Keratinocyte (primary cell): Measurements from ENCODE around the gene LRBA. TPM values are rescaled to one million over a fixed set of nuclear protein-coding genes. Genes with fewer than 3 reads are reported as not detected.

Experiments
- DNase-seq: peaks from one replicate; pipeline ENCODE4 v3.0.0-alpha.2; 2011; ENCODE audit warnings: low read depth, missing footprints, low spot score
- FAIRE-seq: peaks from 2 replicates; lab custom pipeline; 2011; peaks lifted over from hg19 to GRCh38; lab: Jason Lieb, UNC
- H2AFZ ChIP-seq: 2 replicates; pipeline ENCODE4 v1.6.0; 2012; ENCODE audit warnings: low read length, control low read depth, inconsistent platforms; ENCODE audit not compliant: control insufficient read depth
- H3K27ac ChIP-seq: 2 replicates; pipeline ENCODE4 v1.5.1; 2011; ENCODE audit warnings: low read length; ENCODE audit not compliant: control insufficient read depth, insufficient read depth
- H3K27me3 ChIP-seq: 3 replicates; pipeline ENCODE4 v1.6.0; 2011; ENCODE audit warnings: low read length; ENCODE audit not compliant: control insufficient read depth, insufficient read depth; ENCODE audit errors: extremely low read depth
- H3K36me3 ChIP-seq, 2 experiments: 2 replicates in 1 of 2; 3 replicates in 1 of 2; pipeline ENCODE4 v1.5.1; 2011; ENCODE audit warnings: low read length in 2 of 2, mild to moderate bottlenecking in 1 of 2; ENCODE audit not compliant: control insufficient read depth in 2 of 2, insufficient read depth in 2 of 2; ENCODE audit errors: extremely low read depth in 1 of 2
- H3K4me1 ChIP-seq: 3 replicates; pipeline ENCODE4 v1.5.1; 2011; ENCODE audit warnings: low read length; ENCODE audit not compliant: control insufficient read depth, insufficient read depth; ENCODE audit errors: extremely low read depth
- H3K4me2 ChIP-seq: 3 replicates; pipeline ENCODE4 v1.6.0; 2011; ENCODE audit warnings: low read depth, low read length; ENCODE audit not compliant: control insufficient read depth, insufficient read depth; ENCODE audit errors: extremely low read depth
- H3K4me3 ChIP-seq, 3 experiments: fragments of 200-600 bp in 1 of 3; sonication (generic) in 1 of 3; 2 replicates in 2 of 3; 3 replicates in 1 of 3; pipeline ENCODE4 v1.5.1; 2011 to 2016; ENCODE audit warnings: low read length in 3 of 3, mild to moderate bottlenecking in 3 of 3, control low read depth in 2 of 3, inconsistent platforms in 1 of 3, low read depth in 1 of 3, mixed read lengths in 1 of 3, mixed run types in 1 of 3, moderate library complexity in 1 of 3; ENCODE audit not compliant: control insufficient read depth in 2 of 3, insufficient read depth in 2 of 3; ENCODE audit errors: extremely low read depth in 1 of 3
- H3K79me2 ChIP-seq: 2 replicates; pipeline ENCODE4 v1.6.0; 2012; ENCODE audit warnings: low read length; ENCODE audit not compliant: control insufficient read depth, insufficient read depth
- H3K9ac ChIP-seq: 3 replicates; pipeline ENCODE4 v1.6.0; 2011; ENCODE audit warnings: low read length; ENCODE audit not compliant: control insufficient read depth, insufficient read depth; ENCODE audit errors: extremely low read depth
- H3K9me1 ChIP-seq: 3 replicates; pipeline ENCODE4 v1.6.0; 2011; ENCODE audit warnings: low read length; ENCODE audit not compliant: control insufficient read depth, insufficient read depth; ENCODE audit errors: extremely low read depth
- H3K9me3 ChIP-seq: 2 replicates; pipeline ENCODE4 v1.5.1; 2012; ENCODE audit warnings: low read depth, low read length; ENCODE audit not compliant: control insufficient read depth
- H4K20me1 ChIP-seq: 3 replicates; pipeline ENCODE4 v1.6.0; 2011; ENCODE audit warnings: low read length; ENCODE audit not compliant: control insufficient read depth, insufficient read depth; ENCODE audit errors: extremely low read depth
- EZH2 ChIP-seq: IDR thresholded peaks from one replicate; pipeline ENCODE4 v1.6.1; 2012; ENCODE audit warnings: inconsistent platforms, mild to moderate bottlenecking, low read length, moderate library complexity
- dilution Hi-C: fragments of 300-500 bp; cut with MboI; formaldehyde crosslinking; loops from one replicate; pipeline ENCODE4 v1.7.0; 2020; ENCODE audit warnings: low sequenced_read_pairs; ENCODE audit not compliant: extremely low pct_ligation_motif_present
- polyA plus RNA-seq, 5 experiments: library from polyadenylated mRNA; depleted of rRNA in 3 of 5; stranded (reverse) in 3 of 5; stranded (forward) in 1 of 5; unstranded in 1 of 5; fragments of >200 nt; gene quantifications; 1 replicate in 1 of 5; 2 replicates in 3 of 5; 3 replicates in 1 of 5; pipeline versions ENCODE4 v1.2.1 to v1.2.3, GENCODE V29; 2011 to 2012; ENCODE audit warnings: missing spikeins in 2 of 5, low read depth in 1 of 5, low replicate concordance in 1 of 5
- TF ChIP-seq, protein P1 (sequence below), 3 experiments: IDR thresholded peaks in 1 of 3; conservative IDR thresholded peaks in 1 of 3; optimal IDR thresholded peaks in 1 of 3; 2 replicates in 2 of 3; 3 replicates in 1 of 3; pipeline versions ENCODE3 to v1.5.1; 2011; ENCODE audit warnings: low read length in 3 of 3, mild to moderate bottlenecking in 3 of 3, moderate library complexity in 2 of 3, control low read depth in 1 of 3, inconsistent platforms in 1 of 3; ENCODE audit not compliant: insufficient read depth in 2 of 3; ENCODE audit errors: extremely low read depth in 1 of 3

The LRBA gene
- polyA plus RNA-seq, 1 donor (not counting 4 experiments of a cell fraction or from before 2014, with no cell fraction given) = 35.6 TPM

GRCh38 chr4:150769248-150769647 is 245.8 kb downstream of the LRBA start:
- H3K9me3 ChIP-seq = no peaks in the 10 kb centered on the region
- no peaks in the 10 kb centered on the region for H3K36me3 ChIP-seq
- no peak overlapping the region for H3K4me3 ChIP-seq
- H3K27ac ChIP-seq = no peak overlapping the region
- DNase-seq = no peak
- no peaks in the 10 kb centered on the region for H3K79me2 ChIP-seq
- TF ChIP-seq, protein P1, sequence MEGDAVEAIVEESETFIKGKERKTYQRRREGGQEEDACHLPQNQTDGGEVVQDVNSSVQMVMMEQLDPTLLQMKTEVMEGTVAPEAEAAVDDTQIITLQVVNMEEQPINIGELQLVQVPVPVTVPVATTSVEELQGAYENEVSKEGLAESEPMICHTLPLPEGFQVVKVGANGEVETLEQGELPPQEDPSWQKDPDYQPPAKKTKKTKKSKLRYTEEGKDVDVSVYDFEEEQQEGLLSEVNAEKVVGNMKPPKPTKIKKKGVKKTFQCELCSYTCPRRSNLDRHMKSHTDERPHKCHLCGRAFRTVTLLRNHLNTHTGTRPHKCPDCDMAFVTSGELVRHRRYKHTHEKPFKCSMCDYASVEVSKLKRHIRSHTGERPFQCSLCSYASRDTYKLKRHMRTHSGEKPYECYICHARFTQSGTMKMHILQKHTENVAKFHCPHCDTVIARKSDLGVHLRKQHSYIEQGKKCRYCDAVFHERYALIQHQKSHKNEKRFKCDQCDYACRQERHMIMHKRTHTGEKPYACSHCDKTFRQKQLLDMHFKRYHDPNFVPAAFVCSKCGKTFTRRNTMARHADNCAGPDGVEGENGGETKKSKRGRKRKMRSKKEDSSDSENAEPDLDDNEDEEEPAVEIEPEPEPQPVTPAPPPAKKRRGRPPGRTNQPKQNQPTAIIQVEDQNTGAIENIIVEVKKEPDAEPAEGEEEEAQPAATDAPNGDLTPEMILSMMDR (optimal IDR thresholded peaks at IDR 0.05 in 1 of 3, IDR thresholded peaks at IDR 0.05 in 1 of 3, conservative IDR thresholded peaks at IDR 0.05 in 1 of 3; ENCODE audit: extremely low read depth in 1 of 3, insufficient read depth in 2 of 3, low read length in 3 of 3) = no peak
- H2AFZ ChIP-seq = no peak overlapping the region
- H3K9me1 ChIP-seq = no peaks in the 10 kb centered on the region
- dilution Hi-C loops = no loop called here
- no peaks in the 10 kb centered on the region for H3K4me1 ChIP-seq
- peak; percentile 23 for FAIRE-seq
- no peaks in the 10 kb centered on the region for H4K20me1 ChIP-seq
- H3K4me2 ChIP-seq = no peak overlapping the region
- H3K27me3 ChIP-seq = no peaks in the 10 kb centered on the region
- H3K9ac ChIP-seq = no peak overlapping the region

DNA sequence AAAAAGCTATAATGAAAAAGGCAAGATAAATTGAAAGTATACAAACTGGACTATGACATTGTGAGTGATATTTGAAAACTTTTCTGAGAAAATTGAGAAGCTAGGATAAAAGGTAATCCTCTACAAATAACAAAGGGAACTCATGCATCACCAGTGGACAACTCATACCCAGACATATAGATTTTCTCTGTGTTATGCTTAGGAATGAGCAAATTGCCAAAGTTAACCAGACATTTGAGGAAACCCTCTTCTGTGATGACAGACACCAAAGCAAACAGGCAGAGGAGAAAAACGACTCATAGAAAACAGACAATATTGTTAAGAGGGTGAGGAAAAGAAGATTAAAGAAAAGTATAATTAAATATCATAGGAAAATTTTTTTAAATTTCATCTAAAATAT is 246.6 kb downstream of the LRBA start:
- no peaks in the 10 kb centered on the region for H3K27me3 ChIP-seq
- H4K20me1 ChIP-seq = no peaks in the 10 kb centered on the region
- no peaks in the 10 kb centered on the region for H3K79me2 ChIP-seq
- H3K4me3 ChIP-seq = no peak overlapping the region
- FAIRE-seq (no peak), DNase-seq (no peak)
- H3K4me2 ChIP-seq = no peak overlapping the region
- H3K27ac ChIP-seq = no peak overlapping the region
- H3K36me3 ChIP-seq = no peaks in the 10 kb centered on the region
- TF ChIP-seq, protein P1 (optimal IDR thresholded peaks at IDR 0.05 in 1 of 3, IDR thresholded peaks at IDR 0.05 in 1 of 3, conservative IDR thresholded peaks at IDR 0.05 in 1 of 3; ENCODE audit: extremely low read depth in 1 of 3, insufficient read depth in 2 of 3, low read length in 3 of 3) = no peak
- no peak for TF ChIP-seq EZH2
- H3K4me1 ChIP-seq = no peaks in the 10 kb centered on the region
- H3K9me1 ChIP-seq = no peaks in the 10 kb centered on the region
- no peak overlapping the region for H2AFZ ChIP-seq
- H3K9ac ChIP-seq = no peak overlapping the region
- dilution Hi-C loops = no loop called here
- no peaks in the 10 kb centered on the region for H3K9me3 ChIP-seq
